HepG2 (cell line): ENCODE results near the gene RETREG2. TPM values are rescaled to one million over a fixed set of nuclear protein-coding genes. Genes with fewer than 3 reads are reported as not detected.

Source experiments
- ARNTL ChIP-seq: sonication (generic); formaldehyde crosslinking; IDR thresholded peaks from 2 replicates; pipeline ENCODE4 v1.4.0; 2020; ENCODE audit warnings: mild to moderate bottlenecking, missing genetic modification reagents
- BCL3 ChIP-seq: sonication (generic); formaldehyde crosslinking; IDR thresholded peaks from 2 replicates; pipeline ENCODE4 v1.5.1; 2020; ENCODE audit warnings: mild to moderate bottlenecking, missing genetic modification reagents, moderate library complexity
- CEBPB ChIP-seq: IDR thresholded peaks from 2 replicates; pipeline ENCODE4 v1.6.1; 2011; ENCODE audit warnings: low read depth, low read length, improper control_type of control experiment, borderline replicate concordance
- EZH2 ChIP-seq: conservative IDR thresholded peaks from 2 replicates; pipeline ENCODE4 v1.6.1; 2012; ENCODE audit warnings: mild to moderate bottlenecking, low read depth, low read length, moderate library complexity
- FOXC1 ChIP-seq: sonication (generic); formaldehyde crosslinking; IDR thresholded peaks from 2 replicates; pipeline ENCODE4 v1.8.0; 2022; ENCODE audit warnings: mild to moderate bottlenecking, missing genetic modification reagents, borderline replicate concordance
- GLMP ChIP-seq: sonication (generic); formaldehyde crosslinking; IDR thresholded peaks from 2 replicates; pipeline ENCODE4 v1.9.0; 2021; ENCODE audit warnings: missing genetic modification reagents, mild to moderate bottlenecking, borderline replicate concordance
- HIC2 ChIP-seq: sonication (generic); formaldehyde crosslinking; IDR thresholded peaks from 2 replicates; pipeline ENCODE4 v1.9.0; 2022; ENCODE audit warnings: low read depth, missing genetic modification reagents
- HMG20A ChIP-seq: IDR thresholded peaks from 2 replicates; pipeline ENCODE4 v1.6.1; 2016; ENCODE audit warnings: borderline replicate concordance
- MBNL3 ChIP-seq: fragments of 250-450 bp; sonication (Bioruptor Pico); conservative IDR thresholded peaks from 2 replicates; pipeline ENCODE4 v1.8.0; 2022; ENCODE audit warnings: mild to moderate bottlenecking, inconsistent platforms
- NFAT5 ChIP-seq: sonication (generic); formaldehyde crosslinking; IDR thresholded peaks from 2 replicates; pipeline ENCODE4 v1.4.0; 2020; ENCODE audit warnings: missing genetic modification reagents
- THAP11 ChIP-seq: IDR thresholded peaks from 2 replicates; pipeline ENCODE4 v1.6.1; 2016; ENCODE audit warnings: missing biosample characterization, missing genetic modification reagents
- WIZ ChIP-seq: sonication (generic); formaldehyde crosslinking; IDR thresholded peaks from 2 replicates; pipeline ENCODE4 v1.5.1; 2020; ENCODE audit warnings: mild to moderate bottlenecking, missing genetic modification reagents
- ZEB1 ChIP-seq: IDR thresholded peaks from 2 replicates; pipeline ENCODE4 v1.6.1; 2012; ENCODE audit warnings: mild to moderate bottlenecking, low read depth, inconsistent platforms; ENCODE audit not compliant: insufficient replicate concordance
- ZMYM3 ChIP-seq: sonication (generic); formaldehyde crosslinking; IDR thresholded peaks from 2 replicates; pipeline ENCODE4 v1.5.1; 2020; ENCODE audit warnings: mild to moderate bottlenecking, missing genetic modification reagents
- ZNF160 ChIP-seq: sonication (generic); formaldehyde crosslinking; IDR thresholded peaks from 2 replicates; pipeline ENCODE4 v1.8.0; 2022; ENCODE audit warnings: mild to moderate bottlenecking, inconsistent platforms, missing genetic modification reagents
- ZNF343 ChIP-seq: sonication (generic); formaldehyde crosslinking; IDR thresholded peaks from 2 replicates; pipeline ENCODE4 v1.4.0; 2020; ENCODE audit warnings: mild to moderate bottlenecking, missing genetic modification reagents
- ZNF441 ChIP-seq: sonication (generic); formaldehyde crosslinking; IDR thresholded peaks from 2 replicates; pipeline ENCODE4 v1.7.0; 2021; ENCODE audit warnings: missing genetic modification reagents, borderline replicate concordance
- ZNF615 ChIP-seq: sonication (generic); formaldehyde crosslinking; IDR thresholded peaks from 2 replicates; pipeline ENCODE4 v1.5.0; 2020; ENCODE audit warnings: mild to moderate bottlenecking, missing genetic modification reagents, borderline replicate concordance
- ZNF775 ChIP-seq: sonication (generic); formaldehyde crosslinking; IDR thresholded peaks from 2 replicates; pipeline ENCODE4 v1.4.0; 2020; ENCODE audit warnings: missing genetic modification reagents, mild to moderate bottlenecking, moderate library complexity, borderline replicate concordance
- ZSCAN22 ChIP-seq: sonication (generic); formaldehyde crosslinking; IDR thresholded peaks from 2 replicates; pipeline ENCODE4 v1.4.0; 2020; ENCODE audit warnings: mild to moderate bottlenecking, missing genetic modification reagents
- polyA plus RNA-seq, 8 experiments: library from polyadenylated mRNA; depleted of rRNA in 3 of 8; stranded (reverse) in 7 of 8; unstranded in 1 of 8; fragments of >200 nt; fragmentation: Illumina TruSeq in 4 of 8; extraction: Trizol in 4 of 8; gene quantifications; 2 replicates each; pipeline versions ENCODE4 v1.2.1 to v1.2.3, GENCODE V29; 2011 to 2016; ENCODE audit warnings: low read depth in 4 of 8, missing spikeins in 1 of 8, mixed read lengths in 1 of 8; ENCODE audit not compliant: insufficient read depth in 1 of 8
- total RNA-seq, 5 experiments: library from RNA; depleted of rRNA; stranded (reverse); fragments of >200 nt; fragmentation: Illumina TruSeq; extraction: Trizol; gene quantifications; 2 replicates each; pipeline ENCODE4 v1.2.3, GENCODE V29; 2016; ENCODE audit warnings: low read depth in 1 of 5

Gene RETREG2
- total and polyA plus RNA-seq, 2 of the 13 experiments (the other 11 are each of a cell fraction or from before 2014, with no cell fraction given), result 86.0 to 134 TPM

GRCh38 chr2:219228041-219228910 lies 50.2 kb downstream of the RETREG2 start (continued):
- TF ChIP-seq ARNTL (0 out of 2 replicates have a peak, but pooled peaks have one; percentile 12), MBNL3 (CRISPR knock-in tag) (no peak), FOXC1 (CRISPR knock-in tag) (no peak), ZSCAN22 (CRISPR knock-in tag) (no peak), ZNF615 (CRISPR knock-in tag) (0 out of 2 replicates have a peak, but pooled peaks have one; percentile 31), HMG20A (CRISPR knock-in tag) (no peak), THAP11 (no peak), BCL3 (CRISPR knock-in tag) (no peak), GLMP (no peak), ZNF160 (no peak), WIZ (CRISPR knock-in tag) (no peak), ZMYM3 (CRISPR knock-in tag) (no peak), EZH2 (no peak), NFAT5 (CRISPR knock-in tag) (0 out of 2 replicates have a peak, but pooled peaks have one; percentile 3), ZNF441 (CRISPR knock-in tag) (no peak), ZNF775 (CRISPR knock-in tag) (no peak), ZNF343 (CRISPR knock-in tag) (0 out of 2 replicates have a peak, but pooled peaks have one; percentile 11), HIC2 (no peak), CEBPB (no peak), ZEB1 (no peak)
